ENCODE measurements around the gene MRPL2. TPM values are rescaled to one million over a fixed set of nuclear protein-coding genes. Genes with fewer than 3 reads are reported as not detected.

The MRPL2 gene
- total and polyA plus RNA-seq, 4 donors = 19.6 to 73.9 (median 44.7) TPM

DNA sequence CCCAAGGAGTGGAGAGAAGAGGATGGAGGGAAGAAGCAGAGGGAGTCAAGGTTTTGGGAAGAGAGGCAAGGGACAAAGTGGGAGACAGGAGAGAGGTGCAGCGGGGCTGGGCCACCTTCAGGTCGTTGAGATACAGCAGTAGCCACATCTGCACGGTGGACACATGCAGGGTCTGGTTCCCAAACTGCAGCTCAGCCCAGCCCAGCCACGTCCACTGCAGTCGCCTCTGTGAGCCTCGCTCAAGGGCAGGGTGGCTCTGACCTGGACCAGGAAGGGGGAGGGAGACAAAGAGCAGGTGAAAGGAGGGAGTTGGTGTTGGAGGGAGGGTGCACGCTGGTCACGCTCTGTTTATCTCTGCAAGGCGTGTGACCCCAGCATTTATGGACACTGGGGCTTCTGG lies 20.5 kb downstream of the MRPL2 start:
- H3K36me3 ChIP-seq (ENCODE audit: control insufficient read depth in 4 of 4, insufficient read depth in 3 of 4, low read depth in 1 of 4, low read length in 3 of 4) = peaks cover 0 to 54% (median 35%) of the 10 kb centered on the region in 4 donors
- no peak overlapping the region for H3K27ac ChIP-seq (ENCODE audit: low read depth in 1 of 2, low read length in 2 of 2)
- peaks cover 2 to 12% (median 8%) of the 10 kb centered on the region in 4 donors for H3K4me1 ChIP-seq (ENCODE audit: control insufficient read depth in 4 of 4, insufficient read depth in 4 of 4, low read length in 3 of 4)
- H3K4me3 ChIP-seq (ENCODE audit: low read depth in 1 of 3, low read length in 3 of 3) = no peak overlapping the region
- TF ChIP-seq NR2F2 (IDR thresholded peaks at IDR 0.05) = no peak
- no peak for TF ChIP-seq RXRA (IDR thresholded peaks at IDR 0.05)
- TF ChIP-seq ATF3 (IDR thresholded peaks at IDR 0.05) = no peak
- no peak for TF ChIP-seq JUND (IDR thresholded peaks at IDR 0.05)
- no peak overlapping the region for H3K9ac ChIP-seq (ENCODE audit: low read depth in 1 of 2, low read length in 2 of 2)
- H3K27me3 ChIP-seq (ENCODE audit: control insufficient read depth in 4 of 4, insufficient read depth in 4 of 4, low read length in 3 of 4) = no peaks in the 10 kb centered on the region
- WGBS = 89% methylated on average over 9 of the region's 9 CpGs
- H3K9me3 ChIP-seq (ENCODE audit: control insufficient read depth in 4 of 4, low read length in 3 of 4) = no peaks in the 10 kb centered on the region
- DNase-seq (ENCODE audit: low spot score) = no peak

GRCh38 chr6:43037706-43038105 lies 21.5 kb downstream of the MRPL2 start:
- H3K9me3 ChIP-seq (ENCODE audit: control insufficient read depth in 4 of 4, low read length in 3 of 4) = no peaks in the 10 kb centered on the region

More at GRCh38 chr6:43037706-43038105, 21.5 kb downstream of the MRPL2 start:
- 96% methylated on average over 9 of the region's 9 CpGs for WGBS
- Histone ChIP-seq H3K27me3 (ENCODE audit: control insufficient read depth in 4 of 4, insufficient read depth in 4 of 4, low read length in 3 of 4) (no peaks in the 10 kb centered on the region), H3K4me3 (ENCODE audit: low read depth in 1 of 3, low read length in 3 of 3) (no peak overlapping the region), H3K4me1 (ENCODE audit: control insufficient read depth in 4 of 4, insufficient read depth in 4 of 4, low read length in 3 of 4) (peaks cover 2 to 12% (median 8%) of the 10 kb centered on the region in 4 donors), H3K9ac (ENCODE audit: low read depth in 1 of 2, low read length in 2 of 2) (no peak overlapping the region), H3K36me3 (ENCODE audit: control insufficient read depth in 4 of 4, insufficient read depth in 3 of 4, low read depth in 1 of 4, low read length in 3 of 4) (peaks cover 0 to 52% (median 36%) of the 10 kb centered on the region in 4 donors), H3K27ac (ENCODE audit: low read depth in 1 of 2, low read length in 2 of 2) (no peak overlapping the region)
- TF ChIP-seq NR2F2 (IDR thresholded peaks at IDR 0.05) (no peak), SP1 (IDR thresholded peaks at IDR 0.05) (no peak), FOXA2 (IDR thresholded peaks at IDR 0.05) (no peak), TAF1 (conservative IDR thresholded peaks at IDR 0.05) (no peak), ATF3 (IDR thresholded peaks at IDR 0.05) (no peak), JUND (IDR thresholded peaks at IDR 0.05) (no peak), YY1 (IDR thresholded peaks at IDR 0.05) (no peak), GABPA (IDR thresholded peaks at IDR 0.05 in 1 of 2, conservative IDR thresholded peaks at IDR 0.05 in 1 of 2) (no peak), ZBTB33 (IDR thresholded peaks at IDR 0.05) (no peak), EGR1 (IDR thresholded peaks at IDR 0.05; ENCODE audit: low read depth in 2 of 2) (no peak), RAD21 (IDR thresholded peaks at IDR 0.05) (no peak), HNF4A (conservative IDR thresholded peaks at IDR 0.05) (no peak), FOXA1 (IDR thresholded peaks at IDR 0.05) (no peak), HNF4G (IDR thresholded peaks at IDR 0.05) (no peak), RXRA (IDR thresholded peaks at IDR 0.05) (no peak)
- TF ChIP-seq, protein P1, sequence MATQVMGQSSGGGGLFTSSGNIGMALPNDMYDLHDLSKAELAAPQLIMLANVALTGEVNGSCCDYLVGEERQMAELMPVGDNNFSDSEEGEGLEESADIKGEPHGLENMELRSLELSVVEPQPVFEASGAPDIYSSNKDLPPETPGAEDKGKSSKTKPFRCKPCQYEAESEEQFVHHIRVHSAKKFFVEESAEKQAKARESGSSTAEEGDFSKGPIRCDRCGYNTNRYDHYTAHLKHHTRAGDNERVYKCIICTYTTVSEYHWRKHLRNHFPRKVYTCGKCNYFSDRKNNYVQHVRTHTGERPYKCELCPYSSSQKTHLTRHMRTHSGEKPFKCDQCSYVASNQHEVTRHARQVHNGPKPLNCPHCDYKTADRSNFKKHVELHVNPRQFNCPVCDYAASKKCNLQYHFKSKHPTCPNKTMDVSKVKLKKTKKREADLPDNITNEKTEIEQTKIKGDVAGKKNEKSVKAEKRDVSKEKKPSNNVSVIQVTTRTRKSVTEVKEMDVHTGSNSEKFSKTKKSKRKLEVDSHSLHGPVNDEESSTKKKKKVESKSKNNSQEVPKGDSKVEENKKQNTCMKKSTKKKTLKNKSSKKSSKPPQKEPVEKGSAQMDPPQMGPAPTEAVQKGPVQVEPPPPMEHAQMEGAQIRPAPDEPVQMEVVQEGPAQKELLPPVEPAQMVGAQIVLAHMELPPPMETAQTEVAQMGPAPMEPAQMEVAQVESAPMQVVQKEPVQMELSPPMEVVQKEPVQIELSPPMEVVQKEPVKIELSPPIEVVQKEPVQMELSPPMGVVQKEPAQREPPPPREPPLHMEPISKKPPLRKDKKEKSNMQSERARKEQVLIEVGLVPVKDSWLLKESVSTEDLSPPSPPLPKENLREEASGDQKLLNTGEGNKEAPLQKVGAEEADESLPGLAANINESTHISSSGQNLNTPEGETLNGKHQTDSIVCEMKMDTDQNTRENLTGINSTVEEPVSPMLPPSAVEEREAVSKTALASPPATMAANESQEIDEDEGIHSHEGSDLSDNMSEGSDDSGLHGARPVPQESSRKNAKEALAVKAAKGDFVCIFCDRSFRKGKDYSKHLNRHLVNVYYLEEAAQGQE (IDR thresholded peaks at IDR 0.05) = no peak
- TF ChIP-seq, protein P2, sequence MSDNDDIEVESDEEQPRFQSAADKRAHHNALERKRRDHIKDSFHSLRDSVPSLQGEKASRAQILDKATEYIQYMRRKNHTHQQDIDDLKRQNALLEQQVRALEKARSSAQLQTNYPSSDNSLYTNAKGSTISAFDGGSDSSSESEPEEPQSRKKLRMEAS (IDR thresholded peaks at IDR 0.05) = no peak
- TF ChIP-seq, protein P3, sequence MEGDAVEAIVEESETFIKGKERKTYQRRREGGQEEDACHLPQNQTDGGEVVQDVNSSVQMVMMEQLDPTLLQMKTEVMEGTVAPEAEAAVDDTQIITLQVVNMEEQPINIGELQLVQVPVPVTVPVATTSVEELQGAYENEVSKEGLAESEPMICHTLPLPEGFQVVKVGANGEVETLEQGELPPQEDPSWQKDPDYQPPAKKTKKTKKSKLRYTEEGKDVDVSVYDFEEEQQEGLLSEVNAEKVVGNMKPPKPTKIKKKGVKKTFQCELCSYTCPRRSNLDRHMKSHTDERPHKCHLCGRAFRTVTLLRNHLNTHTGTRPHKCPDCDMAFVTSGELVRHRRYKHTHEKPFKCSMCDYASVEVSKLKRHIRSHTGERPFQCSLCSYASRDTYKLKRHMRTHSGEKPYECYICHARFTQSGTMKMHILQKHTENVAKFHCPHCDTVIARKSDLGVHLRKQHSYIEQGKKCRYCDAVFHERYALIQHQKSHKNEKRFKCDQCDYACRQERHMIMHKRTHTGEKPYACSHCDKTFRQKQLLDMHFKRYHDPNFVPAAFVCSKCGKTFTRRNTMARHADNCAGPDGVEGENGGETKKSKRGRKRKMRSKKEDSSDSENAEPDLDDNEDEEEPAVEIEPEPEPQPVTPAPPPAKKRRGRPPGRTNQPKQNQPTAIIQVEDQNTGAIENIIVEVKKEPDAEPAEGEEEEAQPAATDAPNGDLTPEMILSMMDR (IDR thresholded peaks at IDR 0.05; ENCODE audit: low read depth, low read length, missing input control) = no peak
- no peak for DNase-seq (ENCODE audit: low spot score)

All from liver (tissue), 9 donors.